Stimulated activated CD8-positive, alpha-beta memory T cell treated with anti-CD3 and anti-CD28 coated beads, Interleukin-15, amount 100 ng/mL, for 48 hours (primary cell): ENCODE measurements around the gene VWA3B.
A peak's percentile ranks its signal among the peaks of the same experiment; 100 is the strongest.
"Not testable (repeated sequence)": the region's sequence is repeated elsewhere in the genome, so short reads cannot be mapped to it uniquely, and the experiment has no call there.

ENCODE experiments used
- DNase-seq, 2 donors: peaks; one replicate each; pipeline ENCODE4 v3.0.0-alpha.2; 2020; ENCODE audit warnings: low read depth in 2 of 2

VWA3B gene

DNA sequence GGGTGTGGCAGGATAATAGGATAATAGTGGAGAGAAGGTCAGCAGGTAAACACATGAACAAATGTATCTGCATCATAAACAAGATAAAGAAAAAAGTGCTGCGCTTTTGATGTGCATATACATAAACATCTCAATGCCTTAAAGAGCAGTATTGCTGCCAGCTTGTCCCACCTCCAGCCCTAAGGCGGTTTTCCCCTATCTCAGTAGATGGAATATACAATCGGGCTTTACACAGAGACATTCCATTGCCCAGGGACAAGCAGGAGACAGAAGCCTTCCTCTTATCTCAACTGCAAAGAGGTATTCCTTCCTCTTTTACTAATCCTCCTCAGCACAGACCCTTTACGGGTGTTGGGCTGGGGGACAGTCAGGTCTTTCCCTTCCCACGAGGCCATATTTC is 43.1 kb downstream of the VWA3B start:
- not testable (repeated sequence) for DNase-seq

DNA sequence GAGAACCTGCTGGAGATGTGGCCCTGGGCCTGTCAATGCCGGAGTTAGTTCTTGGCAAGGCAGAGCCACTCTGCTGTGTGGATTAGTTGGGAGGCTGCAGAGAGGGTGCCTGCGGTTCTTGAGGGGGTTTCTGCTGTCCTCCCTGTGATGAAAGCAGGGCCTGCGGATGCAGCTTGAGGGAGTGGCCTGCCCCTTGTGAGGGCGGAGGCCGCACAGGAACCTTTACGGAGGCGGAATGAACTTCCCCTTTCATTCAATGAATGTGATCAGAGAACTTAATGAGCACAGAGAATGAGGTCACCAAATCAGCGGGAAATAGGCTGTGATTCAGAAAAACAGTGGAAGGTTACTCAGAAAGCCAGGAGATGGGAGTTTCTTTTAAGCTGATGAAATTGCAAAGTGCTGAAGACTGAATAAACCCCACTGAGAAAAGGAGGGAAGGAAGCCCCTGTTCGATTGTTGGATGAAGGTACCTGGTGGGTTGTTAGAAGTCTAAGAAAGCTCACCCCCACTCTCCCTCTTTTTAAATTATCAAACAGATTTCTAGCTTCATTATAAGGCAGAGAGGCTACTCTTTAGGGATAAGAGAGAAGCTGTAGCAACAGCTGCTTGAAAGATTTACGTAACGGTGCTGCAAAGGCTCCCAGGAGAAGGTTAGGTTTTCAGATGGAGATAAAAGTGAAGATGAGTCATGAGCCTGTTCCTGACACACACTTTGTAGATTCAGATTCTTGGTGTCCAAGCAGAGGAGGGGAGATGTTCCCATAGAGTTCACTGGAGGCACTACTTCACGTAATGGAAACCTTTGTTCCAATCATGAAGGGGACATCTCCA is 47.4 kb downstream of the VWA3B start:
- DNase-seq = peak; percentile 64 to 67

DNA sequence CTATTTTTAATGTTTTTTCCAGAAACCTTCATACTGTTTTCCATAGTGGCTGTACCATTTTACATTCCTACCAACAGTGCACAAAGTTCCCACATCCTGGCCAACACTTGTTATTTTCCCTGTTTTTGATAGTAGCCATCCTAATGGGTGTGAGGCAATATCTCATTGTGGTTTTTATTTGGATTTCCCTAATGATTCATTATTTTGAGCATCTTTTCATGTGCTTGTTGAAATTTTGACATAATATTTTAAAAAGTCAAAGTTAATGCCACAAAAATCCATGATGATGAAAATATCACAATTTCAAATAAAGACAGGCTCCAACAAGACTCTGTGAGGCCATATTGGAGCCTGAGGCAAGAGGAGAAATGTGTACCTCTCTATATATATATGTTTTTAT is 50.2 kb downstream of the VWA3B start:
- no peak for DNase-seq

DNA sequence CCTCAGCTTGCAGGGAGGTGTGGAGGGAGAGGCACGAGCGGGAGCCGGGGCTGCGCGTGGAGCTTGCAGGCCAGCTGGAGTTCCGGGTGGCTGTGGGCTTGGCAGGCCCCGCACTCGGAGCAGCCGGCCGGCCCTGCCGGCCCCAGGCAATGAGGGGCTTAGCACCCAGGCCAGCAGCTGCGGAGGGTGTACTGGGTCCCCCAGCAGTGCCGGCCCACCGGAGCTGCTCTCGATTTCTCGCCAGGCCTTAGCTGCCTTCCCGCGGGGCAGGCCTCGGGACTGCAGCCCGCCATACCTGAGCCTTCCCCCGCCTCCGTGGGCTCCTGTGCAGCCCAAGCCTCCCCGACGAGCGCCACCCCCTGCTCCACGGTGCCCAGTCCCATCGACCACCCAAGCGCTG is 52.0 kb downstream of the VWA3B start:
- DNase-seq = not testable (repeated sequence)

DNA sequence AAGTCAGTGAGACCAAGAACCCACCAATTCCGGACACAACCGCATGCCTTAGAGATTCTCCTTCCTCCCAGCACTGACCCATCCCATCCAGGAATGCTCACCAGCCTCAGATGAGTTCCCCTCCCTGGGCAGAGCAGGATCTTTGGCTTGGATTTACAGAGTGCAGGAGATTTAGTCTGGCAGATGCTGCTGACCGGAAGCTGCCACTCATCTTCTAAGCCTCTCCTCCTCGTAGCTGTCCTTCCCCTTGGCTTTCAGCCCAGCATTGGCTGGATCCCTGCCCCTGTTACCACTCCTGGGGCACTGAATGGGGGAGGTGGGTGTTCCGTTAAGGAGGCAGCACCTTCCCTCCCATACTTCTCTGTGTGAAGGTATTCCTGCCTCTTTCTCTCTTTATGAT is 53.2 kb downstream of the VWA3B start:
- no peak for DNase-seq

DNA sequence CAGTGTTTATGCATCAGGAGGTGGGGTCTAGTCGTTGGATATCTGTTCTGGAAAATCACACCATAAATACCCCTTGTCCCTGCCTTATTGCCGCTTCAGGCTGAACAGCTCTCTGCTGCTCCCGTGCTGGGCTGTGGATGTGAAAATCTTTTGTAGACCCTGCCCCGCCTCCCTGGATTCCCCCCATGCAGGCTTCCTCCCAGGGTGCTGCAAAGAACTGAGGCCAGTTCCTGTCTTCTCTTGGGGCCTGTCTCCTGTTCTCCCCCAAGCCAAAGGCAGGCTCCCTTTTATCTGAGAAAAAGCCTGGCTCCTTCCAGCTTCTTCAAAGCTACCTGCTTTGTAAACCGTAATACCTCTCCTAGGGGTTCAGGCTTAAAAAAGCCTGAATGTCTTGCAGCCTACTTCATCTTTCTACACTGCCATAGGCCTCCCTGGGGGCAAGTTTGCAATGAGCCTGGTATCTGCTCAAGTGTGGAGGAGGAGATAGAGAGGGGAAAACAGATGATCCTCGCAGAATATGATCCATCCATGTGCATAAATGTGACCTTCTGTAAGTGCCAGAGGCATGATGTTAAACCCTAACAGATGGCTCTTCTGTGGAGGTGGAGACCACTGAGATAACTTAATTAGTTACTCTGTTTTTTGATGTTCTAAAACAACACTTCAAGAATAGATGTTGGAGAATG is 55.3 kb downstream of the VWA3B start:
- DNase-seq = no peak

DNA sequence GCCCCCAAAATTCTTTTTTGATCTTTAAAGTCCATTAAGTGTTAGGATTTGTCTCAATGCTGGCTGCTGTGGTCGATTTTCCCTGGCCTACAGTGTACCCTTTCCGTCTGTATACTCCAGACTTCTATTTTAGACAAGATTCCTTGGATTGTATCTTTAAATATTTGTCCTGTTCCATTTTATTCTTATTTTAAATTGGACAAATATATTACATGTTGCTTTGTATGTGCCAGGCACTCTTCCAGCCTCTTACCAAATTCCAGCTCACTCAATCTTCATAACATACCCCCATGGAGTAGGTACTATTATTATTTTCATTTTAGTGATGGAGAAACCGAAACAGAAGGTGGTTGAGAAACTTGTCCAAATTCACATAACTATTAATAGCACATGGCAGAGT is 58.1 kb downstream of the VWA3B start:
- no peak for DNase-seq

DNA sequence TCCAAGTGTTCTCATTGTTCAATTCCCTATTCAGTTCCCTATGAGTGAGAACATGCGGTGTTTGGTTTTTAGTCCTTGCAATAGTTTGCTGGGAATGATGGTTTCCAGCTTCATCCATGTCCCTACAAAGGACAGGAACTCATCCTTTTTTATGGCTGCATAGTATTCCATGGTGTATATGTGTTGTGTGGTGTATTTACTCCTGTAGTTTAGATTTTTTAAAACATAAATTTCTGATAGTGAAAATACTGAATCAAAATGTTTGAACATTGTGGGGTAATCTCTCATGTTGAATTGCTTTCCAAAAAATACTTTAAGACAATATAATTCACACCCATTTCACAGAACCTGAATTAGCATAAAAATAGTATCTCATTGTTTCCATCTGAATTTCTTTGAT is 60.9 kb downstream of the VWA3B start:
- DNase-seq = not testable (repeated sequence)

DNA sequence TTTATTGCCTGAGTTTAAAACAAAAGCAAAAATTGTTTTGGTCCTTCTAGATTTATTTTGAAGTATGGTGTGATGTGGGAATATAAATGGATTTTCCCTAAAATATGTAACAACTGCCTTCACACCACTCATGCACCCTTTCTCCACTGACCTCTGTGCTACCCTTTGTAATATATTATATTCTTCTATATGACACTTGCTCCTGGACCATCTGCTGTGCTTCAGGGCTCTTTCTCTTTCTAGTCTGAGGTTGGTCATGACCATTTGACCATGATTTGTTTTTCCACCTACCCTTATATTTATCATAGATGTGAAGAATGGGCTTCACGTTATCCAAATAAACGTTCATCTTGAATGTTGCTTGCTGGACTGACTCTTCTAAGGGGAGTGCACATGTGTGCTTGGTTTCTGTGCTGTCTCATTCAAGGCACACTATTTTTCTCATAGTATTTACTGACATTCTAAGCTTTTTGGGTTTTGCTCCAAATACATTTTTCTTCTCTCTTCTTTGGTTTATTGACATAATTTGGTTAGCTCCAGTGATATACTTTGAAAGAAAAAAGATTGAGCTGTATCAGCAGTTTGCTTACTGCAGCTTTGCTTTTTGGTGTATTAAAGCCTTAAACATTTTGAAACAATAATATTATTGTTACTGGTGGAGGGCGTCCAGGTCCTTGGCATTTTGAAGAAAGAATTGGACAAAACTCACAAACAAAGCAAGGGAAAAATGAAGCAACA is 61.8 kb downstream of the VWA3B start:
- DNase-seq = no peak

DNA sequence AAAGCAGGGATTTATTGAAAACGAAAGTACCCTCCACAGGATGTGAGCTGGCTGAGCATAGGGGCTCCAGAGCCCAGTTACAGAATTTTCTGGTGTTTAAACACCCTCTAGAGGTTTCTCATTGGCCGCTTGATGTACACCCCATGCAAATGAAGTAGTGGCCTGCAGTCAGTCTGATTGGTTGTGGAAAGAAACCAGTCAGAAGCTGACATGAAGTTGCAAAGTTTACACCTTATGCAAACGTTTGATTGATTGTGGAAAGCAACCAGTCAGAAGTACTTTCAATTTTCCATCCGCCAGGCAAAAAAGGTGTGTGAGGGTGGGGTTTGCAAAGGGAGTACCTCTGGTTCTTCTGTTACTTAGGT is 62.3 kb downstream of the VWA3B start:
- DNase-seq = no peak

DNA sequence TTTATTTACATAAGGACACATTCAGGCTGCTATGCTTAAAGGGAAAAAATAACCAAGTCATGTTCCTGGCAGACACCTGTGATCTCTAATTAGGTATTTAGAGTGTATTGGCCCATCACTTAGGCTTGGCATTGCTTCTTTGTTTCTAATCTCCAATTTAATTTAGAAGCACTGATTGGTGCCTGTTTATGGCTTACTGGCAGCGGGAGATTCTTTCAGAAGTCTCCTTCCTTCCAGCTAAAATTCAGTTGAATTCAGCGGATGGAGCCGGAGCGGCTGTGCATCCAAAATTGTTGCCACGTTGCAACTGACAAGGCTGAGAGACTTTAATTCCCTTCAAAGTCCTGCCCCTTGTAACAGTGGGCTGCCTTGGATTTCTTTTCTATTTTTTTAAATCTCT is 66.5 kb downstream of the VWA3B start:
- no peak for DNase-seq

DNA sequence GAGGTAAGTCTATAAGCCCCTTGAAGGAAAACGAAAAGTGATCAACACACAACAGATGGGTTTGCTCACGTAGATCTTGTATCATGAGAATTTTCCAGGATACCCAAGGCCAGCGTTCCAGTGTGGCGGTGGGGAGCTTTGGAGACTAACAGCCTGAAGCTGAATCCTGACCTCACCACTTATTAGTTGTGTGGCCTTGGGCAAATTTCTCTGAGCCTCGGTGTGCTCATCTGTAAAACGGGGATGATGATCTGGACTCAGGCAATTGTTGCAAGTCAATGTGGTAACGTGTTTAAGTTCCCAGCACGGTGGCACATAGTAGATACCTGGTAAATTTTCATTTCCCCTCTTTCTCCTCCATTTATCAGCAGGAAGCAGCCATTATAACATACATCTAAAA is 68.3 kb downstream of the VWA3B start:
- DNase-seq = no peak

DNA sequence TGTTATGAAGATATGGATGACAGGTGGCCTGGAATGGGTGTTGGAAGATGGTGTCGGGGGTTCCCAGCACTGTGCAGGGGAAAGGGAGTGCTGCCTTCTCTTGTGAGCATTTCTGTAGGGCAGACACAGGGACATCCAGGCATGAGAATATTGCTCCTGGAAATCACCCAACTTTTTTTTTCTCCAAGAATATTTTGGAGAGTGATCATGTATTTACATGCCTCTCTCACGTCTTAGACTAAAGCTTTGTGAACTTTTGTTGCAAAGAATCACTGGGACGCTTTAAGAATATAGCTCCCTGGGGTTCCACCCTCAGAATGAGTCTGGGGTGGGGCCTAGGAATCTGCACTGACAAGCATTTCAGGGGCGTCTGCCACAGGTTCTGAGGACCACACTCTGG is 68.7 kb downstream of the VWA3B start:
- no peak for DNase-seq

DNA sequence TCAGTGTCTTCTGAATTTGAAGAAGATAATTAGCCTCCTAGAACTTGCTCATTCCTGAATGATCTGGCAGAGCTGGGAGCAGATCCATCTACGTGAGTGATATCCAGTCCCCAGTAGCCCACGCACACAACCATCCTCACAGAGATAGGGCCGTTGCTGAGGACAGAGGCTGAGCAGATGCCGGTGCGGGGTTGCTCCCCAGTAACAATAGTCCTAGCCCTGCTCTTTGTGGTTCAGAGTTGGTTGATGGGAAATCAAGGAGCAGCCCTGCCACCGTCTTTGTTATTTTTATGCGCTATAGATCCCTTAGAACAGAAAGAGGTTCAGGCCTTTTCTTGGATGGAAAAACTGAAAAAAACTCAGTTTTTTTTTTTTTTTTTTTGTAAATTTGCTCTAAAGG is 69.3 kb downstream of the VWA3B start:
- DNase-seq = no peak

DNA sequence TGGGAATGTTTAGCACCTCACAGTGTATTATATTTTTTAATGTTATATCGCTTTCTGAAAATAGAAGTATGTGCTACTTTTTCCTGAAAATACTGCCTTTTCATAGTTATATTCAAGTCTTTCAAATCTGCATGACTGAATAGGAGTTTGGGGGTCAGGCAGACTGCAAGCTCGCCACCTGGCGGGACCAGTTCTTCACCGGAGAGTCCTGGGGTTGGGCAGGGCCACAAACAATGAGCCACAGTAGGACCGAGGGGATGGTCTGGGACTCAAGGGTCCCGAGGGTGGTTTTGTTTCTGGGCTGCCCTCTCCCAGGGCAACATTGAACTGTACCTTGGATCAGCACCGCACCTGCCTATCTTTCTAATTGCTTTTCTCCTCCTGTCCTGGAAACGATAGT is 70.6 kb downstream of the VWA3B start:
- no peak for DNase-seq

DNA sequence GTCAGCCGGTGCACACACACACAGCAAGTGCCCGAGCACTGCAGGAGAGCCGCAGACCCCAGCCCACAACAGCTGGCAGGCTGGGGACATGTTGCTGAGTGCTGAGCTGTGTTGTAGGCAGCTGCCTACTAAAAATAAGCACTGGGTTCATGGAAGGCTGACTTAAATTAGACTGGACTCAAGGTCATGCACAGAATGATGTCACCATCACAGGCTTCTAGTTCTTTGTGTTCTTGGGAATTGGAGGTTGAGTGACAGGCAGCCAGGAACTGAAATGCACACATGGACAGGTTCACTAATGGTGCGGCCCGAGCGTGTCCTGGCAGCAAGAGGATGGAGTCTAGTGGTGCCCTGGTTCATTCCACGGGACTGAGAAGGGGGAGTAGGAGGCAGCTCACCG is 71.3 kb downstream of the VWA3B start:
- no peak for DNase-seq

DNA sequence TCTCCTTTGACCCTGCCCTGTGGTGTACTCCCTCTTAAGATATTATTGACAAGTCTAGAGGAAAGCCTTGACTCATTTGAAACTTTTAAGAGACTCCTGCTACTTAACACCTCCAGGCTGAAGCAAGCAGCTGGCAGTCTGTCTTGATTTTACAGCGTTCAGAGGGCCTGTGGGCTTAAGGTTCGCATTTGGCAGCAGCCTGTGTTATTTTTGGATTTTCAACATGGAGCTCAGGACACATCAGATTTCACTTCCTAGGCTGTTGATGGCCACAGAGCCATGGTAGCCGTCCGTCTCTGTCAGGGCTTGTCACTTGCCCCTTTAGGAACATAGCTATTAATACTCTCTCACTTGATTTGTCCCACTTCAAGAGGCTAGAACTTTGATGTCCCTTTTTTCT is 73.6 kb downstream of the VWA3B start:
- DNase-seq = no peak

DNA sequence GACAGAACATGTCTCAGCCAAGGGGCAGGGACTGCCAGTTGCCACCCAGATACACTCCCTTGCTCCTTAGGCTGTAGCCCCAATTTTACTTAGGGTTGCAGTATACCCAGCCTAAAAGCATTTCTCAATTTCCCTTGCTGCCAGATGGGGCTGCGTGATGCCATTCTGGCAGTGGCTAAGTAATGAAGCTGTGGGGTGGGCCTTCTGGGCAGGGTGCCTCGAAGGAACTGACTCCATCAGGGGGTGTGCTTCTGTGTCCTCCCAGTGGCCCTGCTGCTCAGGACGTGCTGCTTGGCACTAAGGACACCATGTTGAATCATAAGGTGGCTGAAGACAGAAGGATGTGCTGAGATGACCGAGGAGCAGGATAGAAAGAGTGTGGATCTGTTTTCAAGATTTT is 74.2 kb downstream of the VWA3B start:
- no peak for DNase-seq

DNA sequence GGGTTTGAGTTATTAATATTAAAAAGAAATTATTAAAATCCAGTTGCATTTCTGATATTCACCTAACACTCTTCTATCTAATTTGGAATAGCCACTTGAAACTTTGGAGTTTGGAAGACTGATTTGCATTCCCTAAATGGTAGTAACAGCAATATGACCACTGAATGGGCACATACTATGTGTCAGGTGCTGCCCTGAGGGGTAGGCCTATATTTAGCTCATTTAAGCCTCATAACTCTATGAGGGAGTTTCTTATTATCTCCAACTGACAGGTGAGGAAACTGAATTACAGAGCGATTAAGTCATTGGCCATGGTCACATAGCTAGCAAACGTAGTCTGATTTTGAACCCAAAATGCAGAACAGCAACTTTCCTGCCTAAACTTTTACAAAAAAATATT is 77.3 kb downstream of the VWA3B start:
- DNase-seq = no peak

DNA sequence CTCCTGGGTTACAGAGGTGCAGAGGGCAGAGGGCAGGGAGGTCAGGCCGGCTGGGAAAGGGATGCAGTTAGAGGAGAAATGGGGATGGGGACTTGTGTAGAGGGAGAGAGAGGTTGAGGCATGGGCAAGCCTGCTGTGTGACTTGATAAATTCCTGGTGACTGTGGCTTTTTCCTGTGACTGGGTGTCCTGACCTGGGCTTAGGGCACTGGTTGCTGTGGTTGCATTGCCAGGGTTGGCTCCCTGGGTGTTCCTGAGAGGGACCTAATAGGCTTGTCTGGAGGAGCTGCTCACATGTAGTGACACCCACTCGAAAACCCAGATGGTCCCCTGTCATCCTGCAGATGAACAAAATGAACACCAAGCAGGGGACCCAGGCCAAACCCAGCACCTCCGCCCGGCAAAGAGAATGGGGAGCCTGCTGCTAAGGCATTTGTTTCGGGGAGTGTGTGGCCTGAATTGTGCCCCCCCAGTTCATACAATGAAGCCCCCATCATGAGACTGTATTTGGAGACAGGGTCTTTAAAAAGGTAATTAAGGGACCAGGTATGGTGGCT is 78.6 kb downstream of the VWA3B start:
- no peak for DNase-seq

DNA sequence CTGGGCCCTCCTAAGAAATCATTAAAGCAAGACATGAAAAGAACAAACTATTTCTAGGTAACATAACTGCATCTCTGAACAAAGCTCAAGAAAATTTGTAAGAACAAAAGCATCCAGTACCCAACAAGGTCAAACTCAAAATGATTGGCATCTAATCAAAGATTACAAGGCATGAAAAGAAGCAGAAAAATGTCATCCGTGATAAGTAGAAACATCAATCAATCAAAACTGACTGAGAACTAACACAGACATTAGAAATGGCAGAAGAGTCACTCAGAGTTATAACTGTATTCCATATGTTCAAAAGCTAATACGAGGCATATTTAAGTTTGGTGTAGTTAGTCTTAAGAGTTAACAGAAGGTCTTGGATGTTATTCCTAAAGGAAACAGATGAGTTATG is 80.9 kb downstream of the VWA3B start:
- DNase-seq = no peak

DNA sequence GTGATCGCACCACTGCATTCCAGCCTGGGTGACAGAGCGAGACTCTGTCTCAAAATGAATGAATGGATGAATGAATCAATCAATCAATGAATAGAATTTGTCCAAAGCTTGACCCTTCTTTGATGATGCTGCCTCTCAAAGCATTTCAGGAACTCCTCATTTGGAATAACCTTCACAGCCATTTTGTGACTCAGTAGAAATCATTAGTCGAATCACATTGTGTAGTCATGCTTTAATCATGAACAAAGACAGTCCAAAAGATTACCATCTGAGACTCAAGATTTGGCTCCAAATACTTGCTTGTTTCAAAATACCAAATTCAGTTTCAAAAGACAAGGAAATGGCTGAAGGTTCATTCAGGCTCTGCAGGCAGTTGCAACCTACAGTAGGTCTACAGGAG is 83.1 kb downstream of the VWA3B start:
- no peak for DNase-seq
